ENCODE data around the gene ZBTB22.
A peak's percentile ranks its signal among the peaks of the same experiment; 100 is the strongest.
"Not testable (repeated sequence)": the region's sequence is repeated elsewhere in the genome, so short reads cannot be mapped to it uniquely, and the experiment has no call there.

ZBTB22 gene

DNA sequence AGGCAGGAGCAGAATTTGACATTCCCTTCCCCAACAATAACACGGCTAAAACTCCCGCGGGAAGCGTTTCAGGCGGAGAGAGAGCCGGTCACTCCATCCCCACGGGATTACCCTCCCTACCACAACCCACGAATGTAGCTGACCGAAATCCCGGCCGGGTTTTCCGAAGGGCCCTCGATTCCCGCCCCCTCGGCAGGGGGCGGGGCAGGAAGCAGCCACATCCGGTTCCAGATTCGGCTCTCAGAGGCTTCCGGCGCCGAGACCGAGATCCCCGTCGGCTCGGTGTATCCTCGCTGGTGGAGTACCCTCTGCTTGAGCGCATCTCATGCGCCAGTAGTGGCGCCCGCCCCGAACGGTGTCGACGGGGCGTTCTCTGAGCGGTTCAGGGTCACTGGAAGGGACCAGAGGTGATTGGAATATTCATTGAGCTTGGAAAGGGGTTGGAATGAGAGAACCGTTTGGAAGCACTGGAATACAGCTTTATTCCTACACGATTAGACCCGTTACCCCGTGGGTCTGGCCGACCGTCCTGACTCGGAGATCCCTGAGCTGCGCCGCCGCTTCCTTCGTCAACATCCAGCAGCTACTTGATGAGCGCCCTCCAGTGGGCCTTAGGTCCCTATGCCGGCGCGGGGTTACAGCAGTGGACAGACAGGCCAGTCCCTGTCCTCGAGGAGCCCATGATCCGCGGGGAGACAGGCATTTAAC, 18.2 kb downstream of the ZBTB22 start:
- ATAC-seq, result peak; percentile 85

DNA sequence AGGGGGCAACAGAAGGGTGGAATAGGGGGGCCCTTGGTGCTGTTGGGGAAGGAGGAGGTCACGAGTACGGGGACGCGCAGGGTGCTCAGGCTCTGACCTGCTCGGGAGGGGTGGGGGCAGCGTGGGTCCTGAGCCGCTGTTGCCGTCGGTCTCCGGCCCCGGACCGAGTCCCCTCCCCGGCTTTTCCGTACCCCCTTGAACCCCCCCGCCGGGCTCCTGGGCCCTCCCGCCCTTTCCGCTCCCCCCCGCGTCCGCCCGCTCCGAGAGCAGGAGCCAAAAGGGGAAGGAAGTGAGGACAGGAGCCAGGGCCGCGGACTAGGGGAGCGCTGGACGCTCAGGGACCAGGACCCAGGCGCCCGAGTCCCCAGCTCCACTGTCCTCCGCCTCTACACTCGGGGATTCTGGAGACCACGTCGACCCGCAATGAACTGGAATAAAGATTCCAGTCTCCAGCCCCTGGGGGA, 18.7 kb downstream of the ZBTB22 start, which contains the start of gene RGL2:
Gene RGL2 (minus strand): TSS at position 170 of the 464 bp plus-strand sequence. CDS start 332 bp downstream, outside the sequence.
- ATAC-seq, result peak; percentile 28 to 44

DNA sequence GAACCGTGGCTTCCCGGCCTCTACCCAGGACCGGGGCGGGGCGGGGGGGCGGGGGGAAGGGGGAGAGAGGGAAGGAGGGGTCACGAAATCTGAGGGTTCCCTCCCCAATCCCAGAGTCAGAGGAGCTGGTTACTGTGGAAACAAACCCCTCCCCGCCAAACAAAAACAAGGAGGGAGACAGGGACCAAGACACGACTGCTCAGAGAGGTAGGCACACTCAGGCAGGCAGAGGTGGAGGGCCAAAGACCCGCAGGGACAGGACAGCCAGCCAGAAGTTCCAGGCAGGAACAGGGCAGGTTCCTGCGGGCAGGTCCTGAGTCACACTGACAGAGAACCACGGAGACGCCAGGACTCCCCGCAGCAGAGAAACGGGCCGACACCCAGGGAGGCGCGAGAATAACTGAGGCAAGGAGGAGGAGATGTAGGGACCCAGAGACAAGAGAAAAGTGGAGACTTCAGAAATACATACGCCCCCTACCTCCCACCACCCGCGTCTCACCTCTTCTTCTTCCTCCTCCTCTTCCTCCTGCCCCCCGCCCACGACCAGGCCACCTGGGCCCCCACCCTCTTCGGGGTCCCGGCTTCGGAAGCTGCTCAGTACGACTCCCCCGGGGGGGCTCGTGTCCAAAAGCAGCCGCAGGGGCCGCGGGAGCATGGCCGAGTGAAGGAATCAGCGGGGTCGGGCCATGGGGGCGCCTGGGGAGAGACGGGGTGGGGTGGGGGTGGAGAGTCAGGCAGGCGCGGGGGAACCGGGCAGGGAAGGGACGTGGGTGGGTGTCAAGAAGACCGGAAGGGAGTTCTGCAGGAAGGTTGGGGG, 19.4 kb downstream of the ZBTB22 start:
- peak; percentile 23 to 34 for ATAC-seq

DNA sequence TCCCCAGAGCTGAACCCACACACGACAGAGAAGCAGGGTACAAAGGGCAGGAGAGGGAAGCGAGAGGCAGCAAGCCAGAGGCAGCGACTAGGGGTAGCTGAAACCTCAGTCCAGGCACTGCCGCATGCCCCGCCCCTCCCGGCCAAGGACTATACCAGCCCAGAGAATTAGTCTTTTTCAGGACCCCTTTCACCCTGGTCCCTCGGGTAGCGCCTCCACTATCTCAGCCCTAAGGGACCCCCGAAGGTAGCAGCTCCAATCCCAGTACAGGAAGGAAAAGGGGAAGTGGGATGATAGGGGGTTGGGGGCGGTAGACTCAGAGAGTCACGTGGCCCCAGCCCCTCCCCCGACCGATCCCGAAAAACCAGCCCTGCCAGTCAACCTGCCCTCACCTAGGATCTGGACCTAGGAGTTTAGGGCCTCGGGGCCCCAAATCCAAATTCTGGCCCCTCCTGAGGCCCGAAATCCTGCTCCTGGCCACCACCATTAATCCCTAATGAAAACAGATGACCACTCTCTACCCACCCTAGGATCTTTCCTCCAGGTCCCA, 20.1 kb downstream of the ZBTB22 start:
- no peak for ATAC-seq

DNA sequence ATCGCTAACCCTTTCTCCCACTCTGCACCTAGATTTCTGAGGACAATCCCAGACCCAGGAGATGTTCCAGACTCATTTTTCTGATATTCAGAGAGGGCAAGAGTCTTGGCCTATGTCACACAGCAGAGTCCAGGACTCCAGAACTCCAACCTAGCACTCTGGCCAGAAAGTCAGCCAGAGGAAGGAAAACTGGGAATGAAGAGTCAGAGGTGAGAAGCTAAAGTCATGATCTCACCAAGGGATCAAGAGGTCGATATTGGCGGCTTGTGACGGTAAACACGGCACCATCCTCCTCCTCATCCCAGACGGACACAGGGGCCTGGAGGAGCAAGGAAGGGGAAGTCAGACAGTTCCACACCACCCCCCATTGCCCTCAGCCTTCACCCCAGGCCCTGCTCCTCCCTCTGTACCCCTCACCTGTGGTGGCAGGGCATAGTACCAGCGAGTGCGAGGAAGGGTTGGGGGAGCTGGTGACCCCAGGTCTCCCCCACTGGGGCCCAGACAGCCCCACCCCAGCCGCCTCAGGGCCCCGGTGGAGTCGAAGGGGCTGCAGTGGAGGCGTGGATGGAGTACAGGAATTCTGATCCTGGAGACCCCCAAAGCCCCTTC, 20.6 kb downstream of the ZBTB22 start:
- no peak for ATAC-seq

DNA sequence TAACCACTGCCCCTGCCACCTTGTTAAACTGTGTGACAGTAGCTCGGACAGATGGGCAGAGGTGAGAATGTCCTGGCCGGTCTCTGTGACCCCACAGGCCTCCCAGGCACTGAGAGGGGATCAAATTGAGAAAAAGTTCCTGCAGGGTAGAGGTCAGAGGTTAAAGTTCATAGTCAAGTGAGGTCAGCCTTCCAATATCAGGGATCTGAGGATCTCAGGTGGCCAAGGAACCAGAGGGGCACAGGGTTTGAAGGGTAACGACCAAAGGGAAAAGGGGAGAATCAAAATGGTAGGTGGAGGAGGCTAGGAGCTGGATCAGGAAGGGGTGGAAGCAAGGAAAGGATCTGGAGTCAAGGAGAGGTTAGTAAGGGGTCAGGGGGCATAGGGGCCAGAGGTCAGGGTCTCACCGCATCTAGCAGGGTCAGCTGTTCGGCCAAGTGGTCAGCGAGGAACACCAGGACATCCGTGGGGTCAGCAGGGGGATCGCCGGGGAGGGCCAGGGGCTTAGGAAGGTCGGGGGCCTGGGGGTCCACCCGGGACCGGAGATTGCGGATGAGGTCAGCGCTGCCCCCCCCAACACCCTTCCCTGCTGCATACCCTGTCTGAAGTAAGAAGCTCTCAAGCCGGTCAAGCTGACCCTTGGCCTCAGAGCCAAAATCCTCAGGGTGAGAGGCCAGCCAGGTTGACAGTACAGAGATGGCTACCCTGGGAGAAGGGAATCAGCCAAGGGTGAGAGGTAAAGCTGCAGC, 21.7 kb downstream of the ZBTB22 start:
- ATAC-seq, result no peak

DNA sequence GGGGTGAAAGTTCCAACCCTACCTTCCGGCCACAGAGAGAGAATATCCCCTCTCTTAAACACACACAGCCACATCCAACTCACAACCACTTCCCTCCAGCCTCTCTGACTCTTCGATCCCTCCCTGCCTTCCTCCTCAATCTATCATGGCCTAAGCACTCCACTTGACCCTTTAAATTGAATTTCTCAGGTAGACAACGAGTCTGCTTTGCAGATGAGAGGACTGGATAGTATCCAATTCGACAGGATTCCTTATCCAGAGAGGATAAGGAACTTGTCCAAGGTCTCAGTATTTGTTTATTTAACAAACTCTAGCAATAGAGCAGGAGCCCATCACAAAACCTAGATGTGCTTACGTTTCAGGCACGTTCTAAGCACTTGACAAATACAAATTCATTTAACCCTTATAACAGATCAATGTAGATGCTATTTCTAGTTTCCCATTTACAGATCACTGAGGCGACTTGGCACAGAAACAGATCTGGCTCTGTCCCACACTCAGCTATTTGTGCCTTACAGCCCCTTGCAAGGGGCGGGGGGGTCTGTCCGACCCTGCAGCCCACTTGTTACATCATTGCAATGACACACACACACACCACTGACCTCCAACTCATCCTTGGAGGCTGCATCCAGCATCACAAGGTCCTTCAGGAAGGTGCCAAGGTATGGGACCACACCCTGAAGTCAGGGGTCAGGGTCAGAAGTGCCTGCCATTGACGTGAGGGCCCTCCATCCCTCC, 23.3 kb downstream of the ZBTB22 start:
- ATAC-seq, result no peak

DNA sequence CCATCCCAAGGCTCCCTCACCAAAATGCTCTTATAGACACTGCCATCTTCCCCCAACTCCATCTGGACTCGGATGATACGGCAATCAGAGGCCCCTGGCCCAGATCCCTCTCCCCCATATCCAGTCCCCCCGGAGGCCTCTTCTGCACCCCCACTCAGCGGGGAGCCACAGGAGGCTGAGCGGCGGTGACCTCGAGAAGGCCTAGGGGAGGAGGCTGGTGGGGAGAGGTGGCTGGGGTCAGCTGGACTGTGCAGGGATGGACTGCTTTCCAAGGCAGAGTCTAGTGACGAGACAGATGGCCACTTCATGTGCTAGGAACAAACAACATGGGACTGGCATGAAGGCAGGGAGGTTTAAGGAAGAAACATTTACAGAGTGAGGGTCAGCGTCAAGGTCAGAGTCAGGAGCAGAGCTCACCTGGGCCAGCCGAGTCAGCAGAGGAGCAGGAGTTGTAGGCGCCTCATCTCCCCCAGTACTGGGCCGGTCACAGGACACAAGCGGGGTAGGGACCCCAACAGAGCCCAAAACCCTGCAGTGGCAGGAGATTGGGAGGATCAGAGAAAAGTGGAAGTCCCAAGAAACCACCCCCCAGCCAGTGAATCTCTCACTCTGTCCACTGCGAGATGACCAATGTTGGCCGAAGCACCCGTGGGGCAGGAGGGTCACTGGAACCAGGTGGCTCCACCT, 24.4 kb downstream of the ZBTB22 start:
- no peak for ATAC-seq

DNA sequence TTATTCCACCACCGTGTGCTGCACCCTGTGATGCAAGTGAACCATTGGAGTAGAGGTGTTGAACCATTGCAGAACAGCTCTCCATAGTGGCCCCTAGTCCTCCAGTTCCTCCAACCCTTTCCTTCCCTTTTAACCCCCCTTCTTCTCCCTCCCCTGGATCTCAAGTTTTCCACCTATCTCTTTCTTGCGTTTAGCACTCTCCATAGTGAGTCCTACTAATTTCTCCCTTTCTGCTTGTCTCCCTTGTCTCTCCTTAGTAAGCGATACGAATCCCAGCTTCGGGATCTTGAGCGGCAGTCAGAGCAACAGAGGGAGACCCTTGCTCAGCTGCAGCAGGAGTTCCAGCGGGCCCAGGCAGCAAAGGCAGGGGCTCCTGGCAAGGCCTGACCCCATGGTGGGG, 27.1 kb downstream of the ZBTB22 start:
- no peak for ATAC-seq

DNA sequence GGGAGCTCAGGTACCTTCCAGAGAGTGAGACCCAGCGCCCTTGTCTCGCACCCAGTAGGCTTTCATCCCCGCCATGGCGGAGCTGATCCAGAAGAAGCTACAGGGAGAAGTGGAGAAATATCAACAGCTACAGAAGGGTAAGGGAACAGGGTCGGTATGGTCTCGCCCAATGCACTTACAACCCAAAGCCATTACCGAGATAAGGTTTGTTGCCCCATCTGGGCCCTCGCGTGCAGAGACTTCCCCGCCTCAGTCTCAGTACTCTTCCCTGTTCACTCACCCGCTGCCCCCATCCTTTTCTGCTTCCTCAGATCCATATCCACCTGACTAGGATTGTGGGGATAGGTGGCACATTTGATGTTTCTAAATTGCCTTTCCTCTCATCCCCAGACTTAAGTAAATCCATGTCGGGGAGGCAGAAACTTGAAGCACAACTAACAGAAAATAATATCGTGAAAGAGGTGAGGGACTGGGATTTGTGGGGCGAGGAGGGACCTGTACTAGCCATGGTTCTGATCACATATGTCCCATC, 27.7 kb downstream of the ZBTB22 start:
- ATAC-seq, result peak; percentile 1 to 6

DNA sequence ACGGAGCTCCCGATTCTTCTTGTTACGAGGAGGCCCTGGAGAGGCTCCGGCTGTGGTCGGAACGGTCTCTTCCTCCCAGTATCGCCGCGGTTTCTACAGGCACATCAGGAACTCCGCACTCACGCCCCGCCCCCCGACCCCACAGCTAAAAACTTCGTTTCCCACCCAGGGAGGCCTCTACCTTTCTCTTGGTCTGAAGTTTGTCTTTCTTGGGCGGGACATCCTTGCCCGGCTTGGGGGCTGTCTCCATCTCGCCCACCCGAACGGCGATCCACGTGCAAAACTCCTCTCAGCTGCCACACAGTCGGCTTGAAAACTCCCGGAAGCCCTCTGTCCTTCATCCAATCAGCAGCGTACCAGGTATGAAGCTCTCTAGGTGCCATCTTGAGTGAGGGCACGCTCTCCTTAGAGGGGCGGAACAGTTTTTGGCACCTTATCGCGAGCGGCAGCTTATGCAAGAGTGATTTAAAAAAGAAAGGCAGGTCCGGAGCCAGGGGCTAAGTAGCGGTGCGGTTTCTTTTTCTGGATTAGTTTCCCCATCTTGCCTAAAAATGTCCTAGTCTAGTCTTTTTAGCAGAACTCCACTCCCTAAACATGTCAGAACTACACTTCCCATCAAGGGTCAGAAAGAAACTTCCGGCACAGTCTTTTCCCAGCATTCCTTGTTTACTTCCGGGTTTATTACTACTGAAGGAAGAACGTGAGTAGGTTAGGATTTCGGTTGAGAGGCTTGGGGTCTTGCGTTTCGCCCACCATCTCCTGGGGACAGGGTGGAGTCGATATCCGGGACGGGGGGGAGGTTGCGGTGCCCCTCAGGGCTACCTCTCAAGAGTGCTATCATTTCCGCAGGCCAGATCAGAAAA, 28.4 kb downstream of the ZBTB22 start, which contains the start of the genes PFDN6 and WDR46:
Gene PFDN6 (plus strand): TSS at position 681 of the 863 bp plus-strand sequence. CDS start 256 bp downstream, outside the sequence.
Gene WDR46 (minus strand): TSS at position 319 of the 863 bp plus-strand sequence. CDS start 69 bp downstream, at position 250.
- peak; percentile 97 to 98 for ATAC-seq

DNA sequence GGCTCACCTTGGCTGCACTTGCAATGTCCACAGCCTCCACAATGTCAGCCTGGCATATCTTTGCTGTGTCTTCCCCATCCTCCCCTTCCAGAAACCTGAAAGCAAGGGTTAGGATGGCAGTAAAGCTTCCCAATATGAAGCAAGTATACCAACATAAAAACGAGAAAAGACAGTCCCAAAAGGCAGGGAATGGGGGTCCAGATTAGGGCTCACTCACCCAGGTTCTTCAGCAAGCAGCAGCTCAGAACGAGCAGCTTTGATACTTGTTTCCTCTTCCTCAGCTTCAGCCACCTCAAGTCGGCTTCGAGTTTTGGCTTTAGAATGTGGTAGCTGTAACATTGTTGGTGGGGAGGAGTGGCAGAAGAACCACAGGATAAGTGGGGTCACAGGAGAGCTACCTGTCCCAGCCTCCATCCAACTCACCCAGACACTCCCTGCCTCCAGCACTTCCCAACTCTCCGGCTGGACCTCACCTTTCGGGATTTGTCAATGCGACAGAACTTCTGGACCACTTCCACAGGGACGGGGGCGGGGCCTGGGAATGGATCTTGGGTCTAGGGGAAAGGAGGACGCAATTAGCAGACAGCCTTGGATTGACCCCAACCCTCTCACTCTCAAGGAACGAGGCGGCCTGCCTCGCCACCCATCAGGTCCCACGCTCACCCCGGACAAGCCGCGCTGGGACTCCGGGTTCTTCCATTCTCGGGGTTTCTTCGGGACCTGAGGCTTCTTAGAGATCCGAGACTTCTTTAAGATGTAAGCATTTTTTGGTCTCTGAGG, 29.2 kb downstream of the ZBTB22 start:
- ATAC-seq, result no peak

DNA sequence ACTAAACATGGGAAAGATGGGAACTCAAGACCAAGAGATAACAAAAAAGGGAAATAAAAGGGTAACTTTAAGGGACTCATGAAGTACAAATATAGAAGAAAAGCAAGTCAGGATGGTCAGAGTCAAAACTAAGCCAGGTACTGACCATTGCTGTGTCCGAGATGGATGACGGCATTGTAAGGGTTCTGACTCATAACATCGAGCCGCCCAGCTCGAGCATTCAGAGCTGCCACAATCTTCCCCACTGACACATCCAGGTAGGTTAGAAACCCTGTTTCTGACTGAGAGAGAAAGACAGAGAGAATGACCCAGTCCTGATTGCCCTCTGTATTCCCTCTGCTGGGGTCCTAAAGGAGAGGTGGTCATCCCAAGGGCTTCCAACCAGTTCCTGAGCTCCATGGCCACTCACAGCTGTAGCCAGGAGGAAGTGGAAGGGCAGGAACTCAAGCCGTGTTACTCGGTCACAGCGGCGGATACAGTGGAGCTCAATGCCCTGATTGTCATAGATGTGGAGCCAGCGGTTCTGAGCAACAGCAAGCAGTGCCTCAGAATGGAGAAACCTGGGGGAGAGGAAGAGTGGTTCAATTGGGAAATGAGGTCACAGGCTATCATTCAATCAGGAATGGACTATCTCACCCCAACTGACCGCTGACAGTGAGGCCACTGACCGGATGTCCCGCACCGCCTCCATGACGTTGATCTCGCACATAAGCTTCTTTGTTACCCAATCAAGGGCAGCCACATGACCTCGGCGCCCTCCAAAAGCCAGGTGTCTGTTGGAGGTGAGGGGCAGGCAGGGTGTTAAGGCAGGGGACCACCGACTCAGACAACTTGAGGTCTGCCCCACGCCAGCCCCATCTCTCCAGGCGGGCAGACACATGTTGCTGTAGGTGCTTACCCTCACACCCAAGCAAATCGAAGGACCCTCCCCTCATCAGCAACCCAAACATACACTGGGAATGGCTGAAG, 30.3 kb downstream of the ZBTB22 start:
- no peak for ATAC-seq

DNA sequence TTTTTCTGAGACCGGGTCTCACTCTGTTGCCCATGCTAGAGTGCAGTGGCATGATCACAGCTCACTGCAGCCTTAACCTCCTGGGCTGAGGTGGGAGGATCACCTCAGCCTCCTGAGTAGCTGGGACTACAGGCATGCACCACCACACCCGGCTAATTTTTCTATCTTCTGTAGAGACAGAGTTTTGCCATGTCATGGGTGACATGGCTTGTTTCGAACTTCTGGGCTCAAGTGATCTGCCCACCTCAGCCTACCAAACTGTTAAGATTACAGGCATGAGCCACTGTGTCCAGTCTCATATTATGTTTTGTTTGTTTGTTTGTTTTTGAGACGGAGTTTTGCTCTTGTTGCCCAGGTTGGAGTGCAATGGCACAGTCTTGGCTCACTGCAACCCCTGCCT, 32.3 kb downstream of the ZBTB22 start:
- ATAC-seq, result not testable (repeated sequence)

DNA sequence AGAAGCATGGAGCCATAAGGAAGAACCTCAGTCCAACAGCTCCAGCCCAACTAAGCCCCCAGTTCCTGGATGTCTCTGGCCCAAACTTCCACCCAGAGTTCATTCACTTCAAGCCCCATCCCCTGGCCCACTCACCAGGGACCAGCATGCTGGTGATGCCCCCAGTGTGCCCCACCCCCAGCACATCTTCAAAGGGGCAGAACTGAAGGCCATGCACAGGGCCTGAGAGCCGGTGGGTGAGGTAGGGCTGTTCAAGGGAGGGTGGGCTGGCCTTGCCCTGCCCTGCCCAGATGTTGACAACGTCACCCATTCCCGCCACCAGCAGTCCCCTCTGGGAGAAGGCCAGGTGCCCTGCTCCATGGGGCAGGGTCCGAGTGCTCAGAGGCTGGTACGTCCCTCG, 37.0 kb downstream of the ZBTB22 start:
- no peak for ATAC-seq

DNA sequence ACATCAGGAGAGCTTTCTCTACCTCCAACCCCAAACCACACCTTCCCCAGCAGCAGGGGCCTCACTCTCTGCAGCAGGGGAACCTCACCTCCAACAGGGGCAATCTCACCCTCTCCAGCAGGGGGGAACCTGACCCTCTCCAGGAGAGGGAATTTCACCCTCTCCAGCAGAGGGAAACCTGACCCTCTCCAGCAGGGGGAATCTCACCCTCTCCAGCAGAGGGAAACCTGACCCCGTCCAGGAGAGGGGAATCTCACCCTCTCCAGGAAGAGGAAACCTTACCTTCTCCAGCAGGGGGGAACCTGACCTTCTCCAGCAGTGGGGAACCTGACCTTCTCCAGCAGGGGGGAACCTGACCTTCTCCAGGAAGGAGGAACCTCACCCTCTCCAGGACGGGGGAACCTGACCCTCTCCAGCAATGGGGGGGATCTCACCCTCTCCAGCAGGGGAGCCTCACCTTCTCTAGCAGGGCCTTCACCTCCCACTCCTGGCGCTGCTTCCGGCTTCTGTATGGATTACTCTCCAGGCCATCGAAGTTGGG, 37.5 kb downstream of the ZBTB22 start:
- ATAC-seq, result no peak

DNA sequence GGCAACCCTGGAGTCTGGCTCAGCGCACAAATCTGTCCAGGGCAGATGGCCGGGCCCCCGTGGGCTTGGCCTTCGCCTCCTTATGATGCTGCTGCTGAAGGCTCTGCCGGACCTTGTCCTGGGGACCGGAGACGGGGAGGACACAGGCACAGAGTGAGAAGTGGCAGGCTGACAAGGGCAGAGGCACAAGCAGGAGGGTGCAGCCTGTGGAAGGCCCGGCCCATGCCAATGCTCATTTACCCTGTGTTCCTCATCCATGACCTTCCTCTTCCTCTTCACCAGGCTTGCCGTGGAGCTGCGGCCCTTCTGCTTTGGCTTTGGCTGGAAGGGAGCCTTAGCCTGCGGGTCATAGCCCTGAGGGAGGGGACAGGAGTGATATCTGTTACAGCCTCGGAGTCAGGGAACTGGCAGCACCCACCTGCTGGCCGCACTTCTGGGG, 38.3 kb downstream of the ZBTB22 start:
- ATAC-seq, result no peak
